ENCODE results near the gene OS9.

GRCh38 chr12:57726884-57727757 lies 33.2 kb downstream of the OS9 start:
- TF ChIP-seq POLR2AphosphoS5 (IDR thresholded peaks at IDR 0.05) (no peak), EP300 (IDR thresholded peaks at IDR 0.05) (no peak)

Data from sigmoid colon (tissue), 4 donors.